HCT116 (cell line): Measurements from ENCODE around the gene BOC. TPM values are rescaled to one million over a fixed set of nuclear protein-coding genes. Genes with fewer than 3 reads are reported as not detected.

ENCODE experiments used
- ATAC-seq: fragments of 200-7000 bp; cut with Tn5 transposase; 2 replicates; pipeline ENCODE4 v1.9.1; 2020; ENCODE audit warnings: mild to moderate bottlenecking, moderate library complexity
- BruUV-seq: library from RNA; stranded (reverse); fragments of 400-500 nt; replicated peaks from 2 replicates; lab custom pipeline; 2021; lab: Mats Ljungman, UMichigan
- CTCF ChIA-PET: fragments of 300-600 bp; sonication (Branson Sonifier 250); formaldehyde crosslinking; loops from one replicate; lab custom pipeline; 2021; ENCODE audit warnings: antibody characterized with exemption; lab: Charles Lee
- POLR2A ChIA-PET: fragments of 300-600, 350-600 bp; sonication (Branson Sonifier 250); formaldehyde crosslinking; loops from one replicate; lab custom pipeline; 2021; ENCODE audit warnings: antibody characterized with exemption; lab: Charles Lee
- RAD21 ChIA-PET, 2 experiments: fragments of 300-600 bp; sonication (Branson Sonifier 250); formaldehyde crosslinking; loops; one replicate each; lab custom pipeline; 2023; ENCODE audit warnings: low total read pairs in 2 of 2; ENCODE audit not compliant: uncharacterized antibody in 2 of 2, unreplicated experiment in 2 of 2, low non-redundant PET in 1 of 2; lab: Charles Lee
- DNase-seq: peaks from one replicate; pipeline ENCODE4 v3.0.0-alpha.2; 2010; ENCODE audit warnings: low read depth, low spot score
- H2AFZ ChIP-seq: fragments of 200-600 bp; shearing (Covaris generic), sonication (generic); 2 replicates; pipeline ENCODE4 v1.6.1; 2017; ENCODE audit warnings: low read depth, mixed run types, mixed read lengths, antibody characterized with exemption, low read length; ENCODE audit not compliant: poor library complexity, severe bottlenecking
- H3K27ac ChIP-seq: 2 replicates; pipeline ENCODE4 v1.5.1; 2012; ENCODE audit warnings: low read depth, low read length
- H3K27me3 ChIP-seq: fragments of 200-600 bp; sonication (generic); 2 replicates; pipeline ENCODE4 v1.6.1; 2016; ENCODE audit warnings: mixed run types, low read length, mixed read lengths; ENCODE audit not compliant: insufficient read depth
- H3K36me3 ChIP-seq, 2 experiments: fragments of 200-500 bp in 1 of 2; fragments of 200-600 bp in 1 of 2; sonication (Bioruptor generic) in 1 of 2; sonication (generic) in 1 of 2; 2 replicates each; pipeline versions ENCODE4 v1.5.1 to v1.6.1; 2014 to 2016; ENCODE audit warnings: low read length in 2 of 2, inconsistent platforms in 1 of 2, mixed read lengths in 1 of 2, mixed run types in 1 of 2; ENCODE audit not compliant: insufficient read depth in 2 of 2, control insufficient read depth in 1 of 2
- H3K4me1 ChIP-seq, 2 experiments: fragments of 200-600 bp in 1 of 2; sonication (generic) in 1 of 2; 2 replicates each; pipeline versions ENCODE4 v1.5.1 to v1.6.1; 2012 to 2017; ENCODE audit warnings: low read length in 2 of 2, inconsistent platforms in 1 of 2, mild to moderate bottlenecking in 1 of 2, mixed read lengths in 1 of 2, mixed run types in 1 of 2, moderate library complexity in 1 of 2; ENCODE audit not compliant: insufficient read depth in 2 of 2, control insufficient read depth in 1 of 2
- H3K4me2 ChIP-seq: fragments of 200-600 bp; sonication (generic); 2 replicates; pipeline ENCODE4 v1.6.1; 2017; ENCODE audit warnings: mixed run types, low read length, mixed read lengths
- H3K4me3 ChIP-seq, 2 experiments: fragments of 200-600 bp in 1 of 2; sonication (generic) in 1 of 2; replicated peaks in 1 of 2; 2 replicates each; pipeline ENCODE4 v1.5.1; 2011 to 2016; ENCODE audit warnings: low read length in 2 of 2, control low read depth in 1 of 2, low read depth in 1 of 2, mild to moderate bottlenecking in 1 of 2, mixed read lengths in 1 of 2, mixed run types in 1 of 2
- H3K79me2 ChIP-seq: fragments of 200-600 bp; sonication (generic); 2 replicates; pipeline ENCODE4 v1.6.1; 2017; ENCODE audit warnings: mild to moderate bottlenecking, mixed run types, low read length, moderate library complexity, mixed read lengths; ENCODE audit not compliant: insufficient read depth
- H3K9ac ChIP-seq: fragments of 200-600 bp; sonication (generic); 2 replicates; pipeline ENCODE4 v1.6.1; 2016; ENCODE audit warnings: low read length, mixed read lengths
- H3K9me2 ChIP-seq: fragments of 200-600 bp; sonication (generic), shearing (Covaris generic); 2 replicates; pipeline ENCODE4 v1.6.1; 2017; ENCODE audit warnings: mixed run types, mild to moderate bottlenecking, moderate library complexity; ENCODE audit not compliant: insufficient read depth
- H3K9me3 ChIP-seq, 2 experiments: fragments of 200-500 bp in 1 of 2; fragments of 200-600 bp in 1 of 2; sonication (Bioruptor generic) in 1 of 2; sonication (generic) in 1 of 2; 2 replicates each; pipeline ENCODE4 v1.6.1; 2014 to 2017; ENCODE audit warnings: low read length in 2 of 2, mixed read lengths in 2 of 2, inconsistent platforms in 1 of 2, low read depth in 1 of 2, mild to moderate bottlenecking in 1 of 2, mixed run types in 1 of 2, moderate library complexity in 1 of 2; ENCODE audit not compliant: control insufficient read depth in 1 of 2, insufficient read depth in 1 of 2
- H4K20me1 ChIP-seq: fragments of 200-600 bp; sonication (generic), shearing (Covaris generic); 2 replicates; pipeline ENCODE4 v1.6.1; 2017; ENCODE audit warnings: mixed run types, mild to moderate bottlenecking, moderate library complexity; ENCODE audit not compliant: insufficient read depth
- CBX3 ChIP-seq: IDR thresholded peaks from 2 replicates; pipeline ENCODE4 v1.6.1; 2012; ENCODE audit warnings: low read depth
- CEBPB ChIP-seq: IDR thresholded peaks from 2 replicates; pipeline ENCODE4 v1.6.1; 2012; ENCODE audit warnings: low read depth
- EGR1 ChIP-seq: IDR thresholded peaks from 2 replicates; pipeline ENCODE4 v1.6.1; 2012; ENCODE audit warnings: low read depth
- ELF1 ChIP-seq: IDR thresholded peaks from 2 replicates; pipeline ENCODE4 v1.6.1; 2012; ENCODE audit warnings: low read depth, borderline replicate concordance
- EZH2 ChIP-seq: fragments of 200-600 bp; sonication (generic); IDR thresholded peaks from 2 replicates; pipeline ENCODE4 v1.6.1; 2017; ENCODE audit warnings: antibody characterized with exemption, mixed run types
- EZH2phosphoT487 ChIP-seq: fragments of 200-600 bp; IDR thresholded peaks from 2 replicates; pipeline ENCODE4 v1.6.1; 2018; ENCODE audit warnings: antibody characterized with exemption, borderline replicate concordance
- FOSL1 ChIP-seq: IDR thresholded peaks from 2 replicates; pipeline ENCODE4 v1.6.1; 2012; ENCODE audit warnings: low read depth
- JUND ChIP-seq: IDR thresholded peaks from 2 replicates; pipeline ENCODE4 v1.6.1; 2012
- MAX ChIP-seq: IDR thresholded peaks from 2 replicates; pipeline ENCODE4 v1.6.1; 2012
- POLR2A ChIP-seq: IDR thresholded peaks from 2 replicates; pipeline ENCODE4 v1.7.0; 2011; ENCODE audit warnings: borderline replicate concordance; ENCODE audit not compliant: insufficient read depth, insufficient read length; ENCODE audit errors: extremely low read depth
- POLR2AphosphoS5 ChIP-seq: IDR thresholded peaks from 2 replicates; pipeline ENCODE4 v1.6.1; 2011; ENCODE audit warnings: mild to moderate bottlenecking, low read depth, low read length, moderate library complexity
- REST ChIP-seq: IDR thresholded peaks from 2 replicates; pipeline ENCODE4 v1.6.1; 2012; ENCODE audit warnings: low read depth
- SIN3A ChIP-seq: IDR thresholded peaks from 2 replicates; pipeline ENCODE4 v1.6.1; 2012; ENCODE audit warnings: low read depth
- SP1 ChIP-seq: IDR thresholded peaks from 2 replicates; pipeline ENCODE4 v1.6.1; 2012; ENCODE audit warnings: low read depth
- SRF ChIP-seq: IDR thresholded peaks from 2 replicates; pipeline ENCODE4 v1.6.1; 2012; ENCODE audit warnings: low read depth
- TCF7L2 ChIP-seq: IDR thresholded peaks from 2 replicates; pipeline ENCODE4 v1.7.0; 2011; ENCODE audit warnings: borderline replicate concordance, inconsistent platforms; ENCODE audit not compliant: insufficient read depth, insufficient read length; ENCODE audit errors: extremely low read depth
- ZFX ChIP-seq: fragments of 450-650 bp; IDR thresholded peaks from 2 replicates; pipeline ENCODE4 v1.6.1; 2017
- ZNF274 ChIP-seq: fragments of 200-500 bp; sonication (Bioruptor generic); IDR thresholded peaks from 2 replicates; pipeline ENCODE4 v1.6.1; 2014; ENCODE audit warnings: mild to moderate bottlenecking, low read depth, low read length, inconsistent platforms
- intact Hi-C: fragments of 100-400 bp; cut with micrococcal nuclease; formaldehyde crosslinking; loops from 2 replicates; pipeline ENCODE4 v1.10.0; 2022
- total RNA-seq: library from RNA; stranded (reverse); gene quantifications from one replicate; pipeline ENCODE4 v1.2.1, GENCODE V29; 2021; ENCODE audit not compliant: unreplicated experiment
- TF ChIP-seq, protein P1 (sequence below): IDR thresholded peaks from 2 replicates; pipeline ENCODE4 v1.6.1; 2012
- TF ChIP-seq, protein P2 (sequence below), 3 experiments: fragments of 200-600 bp in 1 of 3; sonication (generic) in 1 of 3; IDR thresholded peaks in 2 of 3; conservative IDR thresholded peaks in 1 of 3; 2 replicates each; pipeline ENCODE4 v1.5.1; 2012 to 2017; ENCODE audit warnings: low read depth in 2 of 3, low read length in 2 of 3, antibody characterized with exemption in 1 of 3, borderline replicate concordance in 1 of 3, control low read depth in 1 of 3, mild to moderate bottlenecking in 1 of 3, mixed read lengths in 1 of 3, mixed run types in 1 of 3, moderate library complexity in 1 of 3; ENCODE audit not compliant: insufficient read depth in 1 of 3

The BOC gene
- total RNA-seq, 1 experiment from 2014 or later = 3.3 TPM

DNA sequence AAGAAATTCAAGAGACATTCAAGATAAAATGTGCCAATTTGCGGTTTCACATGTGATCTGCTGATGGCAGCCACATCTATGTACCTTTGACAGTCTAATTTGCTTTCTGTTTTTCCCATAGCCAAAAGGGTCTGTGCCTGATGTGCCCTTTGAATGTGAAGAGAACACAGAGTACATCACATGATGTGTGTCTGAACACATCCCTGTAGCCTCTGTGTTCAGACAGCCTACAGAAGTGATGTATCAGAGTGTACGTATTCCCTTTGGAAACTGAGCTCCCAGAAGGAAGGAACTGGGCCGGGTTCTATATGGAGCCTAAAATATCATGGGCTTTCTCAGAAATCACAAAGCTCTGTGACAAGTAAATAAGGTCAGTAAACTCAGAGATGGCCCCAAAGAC lies 52.4 kb downstream of the BOC start:
- H3K4me2 ChIP-seq = no peak overlapping the region
- no peak overlapping the region for H3K4me3 ChIP-seq
- H3K4me1 ChIP-seq = no peaks in the 10 kb centered on the region
- POLR2A ChIA-PET = no interaction called here
- ATAC-seq = no peak
- no peaks in the 10 kb centered on the region for H4K20me1 ChIP-seq
- H3K9me3 ChIP-seq = no peaks in the 10 kb centered on the region
- RAD21 ChIA-PET = no interaction called here
- BruUV-seq = no TSS peak
- no peaks in the 10 kb centered on the region for H3K9me2 ChIP-seq
- H2AFZ ChIP-seq = no peak overlapping the region
- H3K9ac ChIP-seq = no peak overlapping the region
- no peak overlapping the region for H3K27ac ChIP-seq
- H3K36me3 ChIP-seq = no peaks in the 10 kb centered on the region
- no peak for DNase-seq
- intact Hi-C loops = no loop called here
- CTCF ChIA-PET = no interaction called here
- no peaks in the 10 kb centered on the region for H3K79me2 ChIP-seq
- TF ChIP-seq SIN3A = no peak
- TF ChIP-seq, protein P1, sequence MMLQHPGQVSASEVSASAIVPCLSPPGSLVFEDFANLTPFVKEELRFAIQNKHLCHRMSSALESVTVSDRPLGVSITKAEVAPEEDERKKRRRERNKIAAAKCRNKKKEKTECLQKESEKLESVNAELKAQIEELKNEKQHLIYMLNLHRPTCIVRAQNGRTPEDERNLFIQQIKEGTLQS = no peak
- no peak for TF ChIP-seq EZH2
- no peak for TF ChIP-seq POLR2AphosphoS5
- TF ChIP-seq ZFX = no peak
- no peak for TF ChIP-seq JUND
- TF ChIP-seq POLR2A = no peak
- no peak for TF ChIP-seq SP1
- no peak for TF ChIP-seq ELF1
- TF ChIP-seq CBX3 = no peak
- no peak for TF ChIP-seq ZNF274
- TF ChIP-seq MAX = no peak
- TF ChIP-seq EZH2phosphoT487 = no peak
- no peak for TF ChIP-seq EGR1
- TF ChIP-seq, protein P2, sequence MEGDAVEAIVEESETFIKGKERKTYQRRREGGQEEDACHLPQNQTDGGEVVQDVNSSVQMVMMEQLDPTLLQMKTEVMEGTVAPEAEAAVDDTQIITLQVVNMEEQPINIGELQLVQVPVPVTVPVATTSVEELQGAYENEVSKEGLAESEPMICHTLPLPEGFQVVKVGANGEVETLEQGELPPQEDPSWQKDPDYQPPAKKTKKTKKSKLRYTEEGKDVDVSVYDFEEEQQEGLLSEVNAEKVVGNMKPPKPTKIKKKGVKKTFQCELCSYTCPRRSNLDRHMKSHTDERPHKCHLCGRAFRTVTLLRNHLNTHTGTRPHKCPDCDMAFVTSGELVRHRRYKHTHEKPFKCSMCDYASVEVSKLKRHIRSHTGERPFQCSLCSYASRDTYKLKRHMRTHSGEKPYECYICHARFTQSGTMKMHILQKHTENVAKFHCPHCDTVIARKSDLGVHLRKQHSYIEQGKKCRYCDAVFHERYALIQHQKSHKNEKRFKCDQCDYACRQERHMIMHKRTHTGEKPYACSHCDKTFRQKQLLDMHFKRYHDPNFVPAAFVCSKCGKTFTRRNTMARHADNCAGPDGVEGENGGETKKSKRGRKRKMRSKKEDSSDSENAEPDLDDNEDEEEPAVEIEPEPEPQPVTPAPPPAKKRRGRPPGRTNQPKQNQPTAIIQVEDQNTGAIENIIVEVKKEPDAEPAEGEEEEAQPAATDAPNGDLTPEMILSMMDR (IDR thresholded peaks at IDR 0.05 in 2 of 3, conservative IDR thresholded peaks at IDR 0.05 in 1 of 3; ENCODE audit: borderline replicate concordance in 1 of 3, insufficient read depth in 1 of 3, low read depth in 2 of 3, low read length in 2 of 3) = no peak
- no peak for TF ChIP-seq CEBPB
- no peak for TF ChIP-seq TCF7L2
- TF ChIP-seq REST = no peak
- TF ChIP-seq SRF = no peak
- no peak for TF ChIP-seq FOSL1
- H3K27me3 ChIP-seq = no peaks in the 10 kb centered on the region; the same call in 1 of the 2 replicates
